ENCODE measurements around the gene SF3A2.

Gene SF3A2

DNA sequence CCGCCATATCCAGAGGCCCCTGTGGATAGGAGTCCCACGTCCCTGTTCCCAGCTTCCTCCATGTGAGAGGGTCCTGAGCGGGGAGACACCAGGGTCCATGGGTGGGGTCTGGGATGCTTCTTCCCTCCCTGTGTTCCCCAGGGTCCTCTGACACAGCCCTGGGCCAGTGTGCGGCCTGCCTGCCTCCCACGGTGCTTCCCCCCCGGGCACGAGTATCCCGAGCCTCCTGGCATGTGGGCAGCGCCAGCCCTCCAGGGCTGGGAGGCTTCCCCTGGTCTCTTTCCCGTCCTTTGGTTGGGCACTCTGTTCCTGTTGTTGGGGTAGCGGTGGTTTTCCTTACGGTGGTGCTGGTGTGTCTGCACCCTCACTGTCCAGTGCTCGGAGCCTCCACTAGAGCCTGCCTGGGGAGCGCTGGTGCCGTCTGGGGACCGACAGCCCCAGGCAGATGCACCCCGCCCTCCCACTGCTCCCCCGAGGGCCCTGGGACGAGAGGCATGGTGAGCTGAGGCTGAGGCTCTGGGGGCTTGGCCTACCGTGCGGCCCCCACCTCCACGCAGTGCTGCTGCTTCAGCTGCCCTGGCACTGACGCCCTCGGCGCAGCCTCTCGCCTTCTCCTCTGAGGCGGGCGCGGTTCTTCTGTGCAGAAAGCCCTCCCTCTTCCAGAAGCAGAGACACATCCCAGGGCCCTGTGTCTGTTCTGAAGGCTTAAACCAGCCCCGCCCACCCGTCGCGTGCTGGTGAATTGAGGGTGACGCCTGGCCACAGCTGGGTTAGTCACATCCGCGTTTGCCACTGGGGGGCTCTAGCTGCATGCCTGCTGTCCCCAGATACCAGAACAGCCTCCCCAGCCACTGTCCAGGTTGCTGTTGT is 28.4 kb upstream of the SF3A2 start:
- Histone ChIP-seq H3K4me3 (ENCODE audit: insufficient read depth, low read length, poor library complexity, severe bottlenecking) (no peak overlapping the region), H3K27ac (ENCODE audit: low read depth, low read length) (no peak overlapping the region), H3K9me2 (replicated peaks; ENCODE audit: insufficient read depth, low read length) (no peaks in the 10 kb centered on the region), H3K27me3 (ENCODE audit: low read length) (no peaks in the 10 kb centered on the region), H3K9ac (ENCODE audit: low read length) (no peak overlapping the region), H3K79me2 (ENCODE audit: insufficient read depth, low read length) (no peaks in the 10 kb centered on the region), H3K36me3 (ENCODE audit: low read length) (no peaks in the 10 kb centered on the region), H3K9me3 (ENCODE audit: insufficient read depth, low read length) (no peaks in the 10 kb centered on the region), H2AFZ (ENCODE audit: low read depth, low read length, severe bottlenecking) (no peak overlapping the region), H3F3A (ENCODE audit: insufficient read depth) (no peaks in the 10 kb centered on the region), H4K20me1 (ENCODE audit: low read depth, low read length) (no peaks in the 10 kb centered on the region), H3K4me2 (ENCODE audit: low read depth, low read length, poor library complexity, severe bottlenecking) (no peak overlapping the region)
- TF ChIP-seq EZH2phosphoT487 (conservative IDR thresholded peaks at IDR 0.05; ENCODE audit: low read length), result no peak
- TF ChIP-seq, protein P1, sequence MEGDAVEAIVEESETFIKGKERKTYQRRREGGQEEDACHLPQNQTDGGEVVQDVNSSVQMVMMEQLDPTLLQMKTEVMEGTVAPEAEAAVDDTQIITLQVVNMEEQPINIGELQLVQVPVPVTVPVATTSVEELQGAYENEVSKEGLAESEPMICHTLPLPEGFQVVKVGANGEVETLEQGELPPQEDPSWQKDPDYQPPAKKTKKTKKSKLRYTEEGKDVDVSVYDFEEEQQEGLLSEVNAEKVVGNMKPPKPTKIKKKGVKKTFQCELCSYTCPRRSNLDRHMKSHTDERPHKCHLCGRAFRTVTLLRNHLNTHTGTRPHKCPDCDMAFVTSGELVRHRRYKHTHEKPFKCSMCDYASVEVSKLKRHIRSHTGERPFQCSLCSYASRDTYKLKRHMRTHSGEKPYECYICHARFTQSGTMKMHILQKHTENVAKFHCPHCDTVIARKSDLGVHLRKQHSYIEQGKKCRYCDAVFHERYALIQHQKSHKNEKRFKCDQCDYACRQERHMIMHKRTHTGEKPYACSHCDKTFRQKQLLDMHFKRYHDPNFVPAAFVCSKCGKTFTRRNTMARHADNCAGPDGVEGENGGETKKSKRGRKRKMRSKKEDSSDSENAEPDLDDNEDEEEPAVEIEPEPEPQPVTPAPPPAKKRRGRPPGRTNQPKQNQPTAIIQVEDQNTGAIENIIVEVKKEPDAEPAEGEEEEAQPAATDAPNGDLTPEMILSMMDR (IDR thresholded peaks at IDR 0.05; ENCODE audit: insufficient read depth, low read length, poor library complexity, severe bottlenecking), result no peak

DNA sequence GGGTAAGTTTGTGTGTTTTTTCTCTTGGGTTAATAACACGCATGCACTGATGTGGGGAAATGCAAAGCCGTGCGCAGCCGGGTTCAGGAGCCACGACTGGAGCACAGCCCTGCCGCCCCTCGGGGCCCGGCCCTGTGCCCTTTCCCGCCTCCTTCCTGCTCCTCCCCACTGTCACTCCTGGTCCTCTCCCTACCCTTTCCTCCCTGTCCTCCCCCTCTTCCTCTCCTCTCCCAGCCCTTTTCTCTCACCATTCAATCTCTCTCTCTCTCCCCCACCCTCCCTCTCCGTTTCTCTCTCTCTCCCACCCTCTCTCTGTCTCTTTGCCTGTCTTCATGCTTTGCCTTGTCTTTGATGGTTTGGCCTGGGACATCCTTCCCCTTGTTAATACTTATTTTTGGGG is 27.6 kb upstream of the SF3A2 start:
- Histone ChIP-seq H3K4me3 (ENCODE audit: insufficient read depth, low read length, poor library complexity, severe bottlenecking) (no peak overlapping the region), H2AFZ (ENCODE audit: low read depth, low read length, severe bottlenecking) (no peak overlapping the region), H3K27me3 (ENCODE audit: low read length) (no peaks in the 10 kb centered on the region), H3K9ac (ENCODE audit: low read length) (no peak overlapping the region), H3K36me3 (ENCODE audit: low read length) (no peaks in the 10 kb centered on the region), H3K4me2 (ENCODE audit: low read depth, low read length, poor library complexity, severe bottlenecking) (no peak overlapping the region), H3K9me2 (replicated peaks; ENCODE audit: insufficient read depth, low read length) (no peaks in the 10 kb centered on the region), H3K9me3 (ENCODE audit: insufficient read depth, low read length) (no peaks in the 10 kb centered on the region), H3K79me2 (ENCODE audit: insufficient read depth, low read length) (no peaks in the 10 kb centered on the region), H3F3A (ENCODE audit: insufficient read depth) (no peaks in the 10 kb centered on the region), H4K20me1 (ENCODE audit: low read depth, low read length) (no peaks in the 10 kb centered on the region), H3K27ac (ENCODE audit: low read depth, low read length) (no peak overlapping the region)
- no peak for TF ChIP-seq EZH2phosphoT487 (conservative IDR thresholded peaks at IDR 0.05; ENCODE audit: low read length)
- TF ChIP-seq, protein P1 (IDR thresholded peaks at IDR 0.05; ENCODE audit: insufficient read depth, low read length, poor library complexity, severe bottlenecking), result no peak

DNA sequence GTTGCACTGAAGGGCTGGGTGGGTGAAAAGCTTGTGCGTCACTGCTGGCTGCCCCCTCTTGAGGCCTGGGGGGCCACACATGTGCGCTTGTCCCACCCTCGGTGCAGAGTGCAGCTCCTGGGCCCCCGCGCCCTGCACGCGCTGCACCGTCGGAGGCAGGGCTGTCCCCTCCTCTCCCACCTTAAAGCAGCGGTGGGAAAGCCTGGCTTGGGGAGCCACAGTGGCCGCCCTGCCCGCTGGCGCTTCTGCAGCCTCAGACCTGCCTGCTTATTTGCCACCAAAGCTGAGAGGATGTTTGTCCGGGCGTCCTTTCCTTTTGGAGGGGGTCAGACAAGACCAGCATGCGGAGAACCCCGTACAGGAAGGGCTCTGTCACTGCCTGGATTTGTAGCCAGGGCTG is 27.2 kb upstream of the SF3A2 start:
- H3K9me3 ChIP-seq (ENCODE audit: insufficient read depth, low read length), result no peaks in the 10 kb centered on the region
- TF ChIP-seq, protein P1 (IDR thresholded peaks at IDR 0.05; ENCODE audit: insufficient read depth, low read length, poor library complexity, severe bottlenecking), result no peak
- no peak for TF ChIP-seq EZH2phosphoT487 (conservative IDR thresholded peaks at IDR 0.05; ENCODE audit: low read length)
- no peaks in the 10 kb centered on the region for H3K36me3 ChIP-seq (ENCODE audit: low read length)
- no peak overlapping the region for H3K9ac ChIP-seq (ENCODE audit: low read length)
- H4K20me1 ChIP-seq (ENCODE audit: low read depth, low read length), result no peaks in the 10 kb centered on the region
- no peak overlapping the region for H2AFZ ChIP-seq (ENCODE audit: low read depth, low read length, severe bottlenecking)
- H3K27ac ChIP-seq (ENCODE audit: low read depth, low read length), result no peak overlapping the region
- H3K4me2 ChIP-seq (ENCODE audit: low read depth, low read length, poor library complexity, severe bottlenecking), result no peak overlapping the region
- H3K27me3 ChIP-seq (ENCODE audit: low read length), result no peaks in the 10 kb centered on the region
- no peaks in the 10 kb centered on the region for H3F3A ChIP-seq (ENCODE audit: insufficient read depth)
- no peaks in the 10 kb centered on the region for H3K9me2 ChIP-seq (replicated peaks; ENCODE audit: insufficient read depth, low read length)
- no peaks in the 10 kb centered on the region for H3K79me2 ChIP-seq (ENCODE audit: insufficient read depth, low read length)
- no peak overlapping the region for H3K4me3 ChIP-seq (ENCODE audit: insufficient read depth, low read length, poor library complexity, severe bottlenecking)

Data from SU-DHL-6 (cell line).